BLaER1 treated with 17β-estradiol and CSF1 and Interleukin-3, amounts not matched to agents 10 nM and 100 nM (cell line): Measurements from ENCODE around the gene DAW1.

Source experiments
- H3K27ac ChIP-seq, 11 experiments: shearing (Covaris generic); formaldehyde crosslinking; 2 replicates each; pipeline ENCODE4 v1.8.1; 2022
- H3K27me3 ChIP-seq, 11 experiments: shearing (Covaris generic); formaldehyde crosslinking; 2 replicates each; pipeline ENCODE4 v1.8.1; 2022
- H3K36me3 ChIP-seq, 11 experiments: shearing (Covaris generic); formaldehyde crosslinking; 2 replicates each; pipeline ENCODE4 v1.8.1; 2022
- H3K4me1 ChIP-seq, 10 experiments: shearing (Covaris generic); formaldehyde crosslinking; 2 replicates each; pipeline ENCODE4 v1.8.1; 2022
- H3K4me2 ChIP-seq, 11 experiments: shearing (Covaris generic); formaldehyde crosslinking; 2 replicates each; pipeline ENCODE4 v1.8.1; 2022
- H3K4me3 ChIP-seq, 10 experiments: shearing (Covaris generic); formaldehyde crosslinking; 2 replicates each; pipeline ENCODE4 v1.8.1; 2022
- H3K9ac ChIP-seq, 11 experiments: shearing (Covaris generic); formaldehyde crosslinking; 2 replicates each; pipeline ENCODE4 v1.8.1; 2022
- H3K9me3 ChIP-seq, 11 experiments: shearing (Covaris generic); formaldehyde crosslinking; replicated peaks in 1 of 11; 2 replicates each; pipeline ENCODE4 v1.8.1; 2022
- H4K20me1 ChIP-seq, 11 experiments: shearing (Covaris generic); formaldehyde crosslinking; 2 replicates each; pipeline ENCODE4 v1.8.1; 2022
- Cebpa-rat ChIP-seq, 11 experiments: shearing (Covaris generic); IDR thresholded peaks; 2 replicates each; pipeline ENCODE4 v1.8.1; 2022

DAW1 gene

DNA sequence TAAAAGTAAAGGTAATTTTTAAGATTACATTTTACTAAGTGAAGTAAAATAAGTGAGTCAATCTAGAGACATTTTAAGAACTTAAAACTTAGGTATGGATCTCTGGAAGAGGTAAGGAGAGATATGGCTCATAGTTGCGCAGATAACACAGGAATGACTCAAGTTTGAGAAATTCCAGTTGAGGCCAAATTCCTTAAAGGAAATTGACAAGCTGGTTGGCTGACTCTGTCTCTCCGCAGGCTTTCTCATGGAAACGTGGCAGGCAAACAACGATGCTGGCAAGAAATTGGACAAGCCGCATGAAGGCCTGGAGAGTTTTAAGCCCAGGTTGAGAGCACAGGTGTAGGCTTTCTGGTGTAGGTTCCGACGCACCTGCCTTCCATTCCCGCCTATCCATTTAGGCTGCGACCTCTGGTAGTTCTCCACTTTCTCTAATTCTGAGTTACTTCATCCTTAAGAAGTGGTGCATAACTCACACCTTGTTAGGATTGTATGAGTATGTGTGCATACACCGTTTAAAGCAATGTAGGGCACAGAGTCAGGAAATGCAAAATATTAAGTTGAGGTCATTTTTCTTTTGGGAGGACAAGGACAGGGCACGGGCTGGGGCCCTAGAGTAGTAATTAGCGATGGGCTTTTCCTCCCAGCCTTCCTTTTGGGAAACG is 589 bp upstream of the DAW1 start:
- Histone ChIP-seq H3K4me2 (no peak overlapping the region), H3K4me1 (no peaks in the 10 kb centered on the region), H3K27me3 (no peaks in the 10 kb centered on the region), H3K4me3 (no peak overlapping the region), H3K9me3 (no peaks in the 10 kb centered on the region; a peak in 4 of 22 replicates), H3K36me3 (no peaks in the 10 kb centered on the region), H3K27ac (no peak overlapping the region), H3K9ac (no peak overlapping the region), H4K20me1 (no peaks in the 10 kb centered on the region)
- TF ChIP-seq Cebpa-rat (IDR thresholded peaks at IDR 0.05): no peak

GRCh38 chr2:227872676-227873075 is 1.2 kb downstream of the DAW1 start:
- H3K27ac ChIP-seq: no peak overlapping the region
- no peaks in the 10 kb centered on the region for H3K27me3 ChIP-seq
- no peaks in the 10 kb centered on the region; a peak in 4 of 22 replicates for H3K9me3 ChIP-seq
- no peaks in the 10 kb centered on the region for H3K36me3 ChIP-seq
- H3K4me1 ChIP-seq: no peaks in the 10 kb centered on the region
- no peak for TF ChIP-seq Cebpa-rat (IDR thresholded peaks at IDR 0.05)
- no peak overlapping the region for H3K4me3 ChIP-seq
- H3K4me2 ChIP-seq: no peak overlapping the region
- no peak overlapping the region for H3K9ac ChIP-seq
- H4K20me1 ChIP-seq: no peaks in the 10 kb centered on the region

DNA sequence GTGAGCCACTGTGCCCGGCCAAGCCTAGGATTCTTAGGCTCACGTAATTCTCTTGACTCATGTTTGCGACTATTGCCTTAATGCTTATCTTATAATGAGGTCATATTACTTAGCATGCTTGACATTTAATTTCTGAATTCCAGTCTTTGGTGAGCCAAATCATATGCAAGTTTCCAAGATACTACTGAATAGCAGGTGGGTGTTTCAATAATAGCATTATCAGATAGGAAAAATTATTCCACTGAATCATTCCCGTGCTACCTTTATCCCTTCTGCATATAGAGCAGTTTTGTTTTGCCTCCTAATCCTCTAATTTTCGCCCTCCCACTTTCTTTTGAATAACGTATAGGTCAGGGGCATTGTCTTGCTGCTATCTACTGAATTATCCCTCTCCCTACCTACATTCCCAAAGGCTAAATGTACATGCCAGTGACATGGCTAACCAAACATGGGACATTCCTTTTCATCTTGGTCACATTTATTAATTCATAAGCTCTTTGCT is 4.9 kb downstream of the DAW1 start:
- no peaks in the 10 kb centered on the region; a peak in 4 of 22 replicates for H3K9me3 ChIP-seq
- H4K20me1 ChIP-seq: no peaks in the 10 kb centered on the region
- H3K9ac ChIP-seq: no peak overlapping the region
- no peak overlapping the region for H3K4me2 ChIP-seq
- H3K4me3 ChIP-seq: no peak overlapping the region
- no peaks in the 10 kb centered on the region for H3K36me3 ChIP-seq
- no peak overlapping the region for H3K27ac ChIP-seq
- no peaks in the 10 kb centered on the region for H3K4me1 ChIP-seq
- H3K27me3 ChIP-seq: no peaks in the 10 kb centered on the region
- no peak for TF ChIP-seq Cebpa-rat (IDR thresholded peaks at IDR 0.05)

DNA sequence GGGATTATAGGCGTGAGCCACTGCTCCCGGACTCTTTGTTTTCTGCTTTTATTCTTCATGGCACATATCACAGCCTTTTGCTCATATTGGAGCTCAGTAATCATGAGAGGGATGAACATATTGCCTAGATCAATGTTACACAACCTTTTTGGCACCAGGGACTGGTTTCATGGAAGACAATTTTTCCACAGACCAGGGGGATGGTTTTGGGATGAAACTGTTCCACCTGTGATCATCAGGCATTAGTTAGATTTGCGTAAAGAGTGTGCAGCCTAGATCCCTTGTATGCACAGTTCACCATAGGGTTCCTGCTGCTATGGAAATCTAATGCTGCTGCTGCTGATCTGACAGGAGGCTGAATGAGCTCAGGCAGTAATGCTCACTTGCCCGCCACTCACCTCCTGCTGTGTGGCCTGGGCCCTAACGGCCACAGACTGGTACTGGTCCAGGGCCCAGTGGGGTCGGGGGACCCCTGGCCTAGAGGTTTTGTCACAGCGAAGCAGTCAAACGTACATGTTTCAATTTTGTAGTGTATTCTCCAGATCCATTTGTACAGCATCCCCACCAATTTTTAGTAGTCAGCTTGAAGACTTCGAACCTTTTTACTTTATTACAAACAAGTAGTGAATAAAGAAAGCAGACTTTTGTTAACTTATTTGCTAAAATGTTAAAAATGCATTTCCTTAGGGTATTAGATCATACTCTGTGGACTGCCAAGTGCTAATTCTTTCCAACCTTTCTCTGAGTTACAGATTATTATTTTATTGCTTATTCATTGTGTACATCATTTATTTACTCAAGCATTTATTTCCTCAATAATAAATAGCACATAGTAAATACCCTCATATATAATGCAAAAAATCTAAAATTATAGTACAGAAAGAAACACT is 6.2 kb downstream of the DAW1 start:
- Histone ChIP-seq H3K27ac (no peak overlapping the region), H3K4me3 (no peak overlapping the region), H3K4me2 (no peak overlapping the region), H3K4me1 (peaks cover 0 to 8% (median 0%) of the 10 kb centered on the region in 10 experiments; a peak in 1 of 20 replicates), H3K27me3 (no peaks in the 10 kb centered on the region), H3K9me3 (no peaks in the 10 kb centered on the region), H4K20me1 (no peaks in the 10 kb centered on the region), H3K9ac (no peak overlapping the region), H3K36me3 (no peaks in the 10 kb centered on the region)
- TF ChIP-seq Cebpa-rat (IDR thresholded peaks at IDR 0.05): no peak

DNA sequence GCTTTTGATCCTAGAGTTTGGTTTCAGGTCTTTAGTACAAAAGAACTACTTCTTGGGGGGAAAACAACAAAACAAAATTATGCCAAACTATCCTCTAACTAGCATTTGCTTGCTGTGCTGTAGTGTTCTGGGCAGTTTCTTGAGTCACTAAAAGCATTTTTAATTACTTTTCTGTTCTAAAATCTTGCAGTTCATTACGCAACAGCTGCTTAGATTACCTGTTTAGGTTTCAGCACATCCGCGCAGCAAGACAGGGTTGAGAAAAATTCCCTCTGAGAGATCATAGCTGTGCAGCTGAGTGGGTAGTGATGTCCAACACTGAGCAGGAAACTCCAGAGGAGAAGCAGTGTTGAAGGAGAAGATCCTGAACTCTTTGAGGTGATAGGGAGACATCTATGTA is 9.0 kb downstream of the DAW1 start:
- Histone ChIP-seq H3K36me3 (no peaks in the 10 kb centered on the region), H4K20me1 (no peaks in the 10 kb centered on the region), H3K4me2 (no peak overlapping the region), H3K4me3 (no peak overlapping the region), H3K9me3 (no peaks in the 10 kb centered on the region), H3K9ac (no peak overlapping the region), H3K27ac (no peak overlapping the region), H3K27me3 (no peaks in the 10 kb centered on the region), H3K4me1 (peaks cover 0 to 11% (median 0%) of the 10 kb centered on the region in 10 experiments; a peak in 3 of 20 replicates)
- peak in 4 of 11 experiments; percentile 13 to 56 (median 36); a peak in 3 of 22 replicates for TF ChIP-seq Cebpa-rat (IDR thresholded peaks at IDR 0.05)

DNA sequence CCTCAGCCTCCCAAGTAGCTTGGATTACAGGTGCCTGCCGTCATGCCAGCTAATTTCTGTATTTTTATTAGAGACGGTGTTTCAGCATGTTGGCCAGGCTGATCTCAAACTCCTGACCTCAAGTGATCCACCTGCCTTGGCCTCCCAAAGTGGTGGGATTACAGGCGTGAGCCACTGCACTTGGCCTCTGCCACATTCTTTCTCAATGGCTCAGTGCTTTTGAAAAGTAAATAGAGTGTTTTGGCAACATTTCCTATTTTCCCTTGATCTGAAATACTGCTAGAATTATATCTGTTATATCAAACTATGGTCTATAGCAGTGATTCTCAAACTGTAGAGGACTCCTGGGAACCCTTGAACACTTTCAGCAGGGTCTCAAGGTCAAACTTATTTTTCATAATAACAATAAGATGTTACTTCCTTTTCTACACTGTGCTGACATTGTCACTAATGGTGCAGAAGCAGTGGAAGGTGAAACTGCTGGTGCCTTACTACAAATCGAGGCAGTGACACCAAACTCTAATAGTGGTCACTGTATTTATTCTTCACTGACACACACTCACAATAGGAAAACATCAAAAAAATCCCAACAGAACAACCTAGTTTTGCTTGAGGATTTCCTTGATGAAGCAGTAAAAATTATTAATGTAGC is 10.6 kb downstream of the DAW1 start:
- H3K4me3 ChIP-seq: no peak overlapping the region
- no peak overlapping the region for H3K9ac ChIP-seq
- peaks cover 0 to 26% (median 0%) of the 10 kb centered on the region in 10 experiments; a peak in 4 of 20 replicates for H3K4me1 ChIP-seq
- no peaks in the 10 kb centered on the region for H3K36me3 ChIP-seq
- H4K20me1 ChIP-seq: no peaks in the 10 kb centered on the region
- no peak overlapping the region for H3K27ac ChIP-seq
- no peak for TF ChIP-seq Cebpa-rat (IDR thresholded peaks at IDR 0.05)
- peak overlapping the region in 2 of 11 experiments; percentile 3 to 24; a peak in 2 of 22 replicates for H3K4me2 ChIP-seq
- H3K9me3 ChIP-seq: no peaks in the 10 kb centered on the region
- H3K27me3 ChIP-seq: no peaks in the 10 kb centered on the region

DNA sequence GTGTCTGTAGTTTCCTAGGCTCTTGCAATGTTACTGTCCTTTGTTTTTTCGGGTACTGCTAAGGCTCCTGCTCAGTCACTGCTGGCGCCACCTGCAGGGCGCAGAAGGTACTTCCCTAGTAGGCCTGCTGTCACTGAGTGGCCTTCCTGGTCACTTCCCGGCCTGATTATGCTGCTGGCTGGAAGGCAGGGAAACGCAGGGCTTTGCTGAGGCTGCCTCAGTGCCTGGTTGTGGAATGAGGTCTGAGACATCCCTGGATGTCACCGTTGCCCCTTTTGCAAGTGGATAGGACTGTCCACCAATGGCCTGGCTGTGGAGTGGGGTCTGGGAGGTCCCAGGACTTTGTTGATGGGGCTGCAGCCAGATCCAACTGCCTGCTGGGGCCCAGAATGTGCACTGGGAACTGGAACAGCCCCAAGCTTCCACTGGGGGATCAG is 13.1 kb downstream of the DAW1 start:
- H3K4me3 ChIP-seq: no peak overlapping the region
- no peak for TF ChIP-seq Cebpa-rat (IDR thresholded peaks at IDR 0.05)
- H3K4me1 ChIP-seq: peaks cover 0 to 26% (median 0%) of the 10 kb centered on the region in 10 experiments; a peak in 4 of 20 replicates
- no peaks in the 10 kb centered on the region for H3K27me3 ChIP-seq
- no peak overlapping the region for H3K9ac ChIP-seq
- H3K4me2 ChIP-seq: no peak overlapping the region
- H3K36me3 ChIP-seq: no peaks in the 10 kb centered on the region
- H3K27ac ChIP-seq: no peak overlapping the region
- H4K20me1 ChIP-seq: no peaks in the 10 kb centered on the region
- H3K9me3 ChIP-seq: no peaks in the 10 kb centered on the region

GRCh38 chr2:227886149-227886548 is 14.7 kb downstream of the DAW1 start:
- H3K4me1 ChIP-seq: peaks cover 0 to 26% (median 0%) of the 10 kb centered on the region in 10 experiments; a peak in 4 of 20 replicates
- H3K9me3 ChIP-seq: no peaks in the 10 kb centered on the region
- no peak overlapping the region for H3K4me3 ChIP-seq
- peak overlapping the region in 2 of 11 experiments; percentile 40 to 62; a peak in 4 of 22 replicates for H3K4me2 ChIP-seq
- no peak for TF ChIP-seq Cebpa-rat (IDR thresholded peaks at IDR 0.05)
- no peaks in the 10 kb centered on the region for H3K27me3 ChIP-seq
- H4K20me1 ChIP-seq: no peaks in the 10 kb centered on the region
- H3K27ac ChIP-seq: 0 out of 22 replicates have a peak overlapping the region, but pooled peaks of 1 of the 11 experiments have one; percentile 18
- H3K36me3 ChIP-seq: no peaks in the 10 kb centered on the region
- H3K9ac ChIP-seq: no peak overlapping the region

DNA sequence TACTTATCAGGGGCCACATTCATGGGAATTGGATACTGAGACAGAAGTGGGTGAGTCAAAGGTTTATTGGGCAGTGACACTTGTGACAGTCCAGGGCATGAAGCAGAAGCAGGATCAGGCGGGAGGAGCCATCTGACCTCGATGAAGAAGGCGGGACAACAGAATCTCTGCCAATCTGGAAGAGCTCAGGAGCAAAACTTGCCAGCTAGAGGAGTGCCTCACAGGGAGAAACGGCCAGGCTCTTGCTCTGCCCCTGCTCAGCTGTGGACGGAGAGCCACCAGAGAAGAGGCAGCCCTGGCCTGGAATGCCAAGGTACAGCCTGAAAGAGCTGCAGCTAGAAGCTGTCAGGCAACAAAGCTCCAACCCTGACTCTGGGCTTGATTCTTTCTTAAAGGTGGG is 16.9 kb downstream of the DAW1 start:
- no peaks in the 10 kb centered on the region for H3K9me3 ChIP-seq
- TF ChIP-seq Cebpa-rat (IDR thresholded peaks at IDR 0.05): no peak
- H3K4me1 ChIP-seq: peaks cover 0 to 16% (median 0%) of the 10 kb centered on the region in 10 experiments; a peak in 4 of 20 replicates
- H3K27ac ChIP-seq: no peak overlapping the region
- H3K9ac ChIP-seq: no peak overlapping the region
- no peaks in the 10 kb centered on the region for H3K36me3 ChIP-seq
- H3K4me2 ChIP-seq: no peak overlapping the region
- H4K20me1 ChIP-seq: no peaks in the 10 kb centered on the region
- H3K4me3 ChIP-seq: no peak overlapping the region
- H3K27me3 ChIP-seq: no peaks in the 10 kb centered on the region
